ENCODE measurements around the gene ATP8A1.
"Not testable (repeated sequence)": the region's sequence is repeated elsewhere in the genome, so short reads cannot be mapped to it uniquely, and the experiment has no call there.

The ATP8A1 gene

DNA sequence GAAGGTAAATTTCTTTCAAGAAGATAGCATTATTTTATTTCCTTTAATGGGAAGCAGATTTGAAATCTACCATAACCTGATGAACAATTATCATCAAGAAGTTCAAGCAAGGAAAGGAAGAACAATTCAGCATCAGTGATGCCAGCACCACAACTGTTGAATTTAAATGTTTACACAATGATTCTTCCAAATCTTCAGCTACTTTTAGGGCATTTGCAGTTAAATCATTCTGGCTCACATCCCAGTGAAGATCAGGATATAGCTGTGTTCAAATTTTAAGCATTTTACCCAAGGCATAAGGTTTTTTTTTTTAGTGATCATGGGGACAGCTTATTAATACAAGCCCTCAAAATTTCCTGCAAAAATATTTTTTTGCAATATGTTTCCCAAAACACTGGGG, 146.7 kb downstream of the ATP8A1 start:
- DNase-seq (ENCODE audit: low read depth, low spot score) = no peak

DNA sequence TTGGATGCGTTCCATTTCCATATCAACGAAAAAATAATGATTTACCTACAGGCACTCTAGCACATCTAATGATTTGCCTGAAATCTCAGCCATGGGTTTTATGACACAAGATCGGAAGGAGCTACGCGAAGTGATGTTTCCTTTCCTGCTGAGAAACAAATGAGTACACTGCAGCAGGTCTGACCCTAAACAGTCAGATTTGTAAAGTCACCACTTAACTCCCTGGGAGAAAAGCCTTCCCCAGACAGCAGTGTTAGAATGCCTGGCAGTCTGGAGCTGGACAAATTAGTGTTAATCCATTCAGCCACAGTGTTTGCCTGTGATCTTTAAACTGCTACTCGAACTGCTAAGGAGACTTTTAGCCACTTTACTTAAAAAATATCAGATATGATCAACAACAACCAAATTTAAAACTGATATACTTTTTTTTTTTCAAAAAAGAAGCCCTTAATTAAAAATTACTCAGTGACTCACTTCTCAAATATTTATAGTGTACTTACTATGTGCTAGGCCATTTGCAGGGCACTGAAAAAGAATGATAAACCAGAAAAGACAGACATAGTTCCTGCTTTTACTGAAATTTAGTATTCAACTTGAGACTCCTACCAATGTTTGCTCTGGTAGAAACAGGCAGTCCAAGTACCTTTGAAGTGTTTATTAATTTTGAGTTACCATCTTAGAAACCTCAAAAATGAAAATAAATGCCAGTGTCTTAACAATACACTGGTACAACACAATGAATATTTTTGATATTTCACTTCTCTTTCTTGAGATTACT, 155.1 kb downstream of the ATP8A1 start:
- no peak for DNase-seq (ENCODE audit: low read depth, low spot score)

DNA sequence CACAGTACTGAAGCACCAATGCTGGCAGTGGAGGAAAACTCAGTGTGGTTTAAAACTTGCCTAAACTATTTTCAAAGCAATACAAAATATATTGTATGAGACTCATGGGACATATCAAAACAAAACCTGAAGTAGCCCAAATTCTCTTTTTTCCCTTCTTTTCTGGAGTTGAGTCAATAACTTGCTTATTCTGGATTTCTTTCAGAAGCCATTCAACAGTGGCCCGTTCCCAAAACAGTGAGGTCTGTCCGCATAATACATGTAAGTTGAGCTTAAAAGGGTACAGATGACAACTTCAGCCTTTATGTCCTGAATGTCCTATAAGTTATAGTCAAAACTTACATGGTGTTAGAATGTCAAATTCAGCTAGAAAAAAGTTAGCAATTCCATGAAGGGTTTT, 158.9 kb downstream of the ATP8A1 start:
- no peak for DNase-seq (ENCODE audit: low read depth, low spot score)

DNA sequence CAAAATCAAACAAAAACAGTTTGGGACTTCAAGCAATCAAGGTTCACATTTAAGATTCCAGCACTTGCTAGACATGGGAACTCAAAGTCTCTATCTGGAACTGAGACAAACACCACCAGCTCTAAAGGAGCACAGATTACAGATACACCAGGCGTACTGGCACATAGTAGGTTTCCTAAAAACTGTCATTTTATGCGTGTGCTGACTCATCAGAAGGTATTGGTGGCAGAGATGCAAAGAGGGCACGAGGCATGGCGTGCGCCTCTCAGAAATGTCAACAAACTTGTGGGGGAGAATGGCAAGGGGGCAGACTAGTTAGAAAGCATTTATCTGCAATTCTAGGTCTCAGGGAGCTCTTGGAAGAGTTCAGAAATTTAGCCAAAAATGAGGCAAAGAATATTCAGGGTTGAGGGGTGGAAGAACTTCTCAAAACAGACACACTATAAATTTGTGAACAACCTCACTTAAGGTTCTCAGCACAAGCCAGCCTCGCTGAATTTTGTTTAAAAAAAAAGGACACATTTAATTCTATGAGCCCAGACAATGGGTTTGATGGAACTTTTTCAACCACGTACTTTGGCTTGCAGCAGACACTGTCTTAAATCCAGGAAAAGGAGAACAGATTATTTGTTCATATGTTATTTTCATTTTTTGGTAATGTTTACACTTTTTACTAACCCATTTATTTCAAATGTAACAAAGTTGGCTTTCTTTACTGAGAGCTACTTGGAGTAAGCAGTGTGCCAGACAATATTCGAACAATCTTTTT, 159.6 kb downstream of the ATP8A1 start:
- no peak for DNase-seq (ENCODE audit: low read depth, low spot score)

DNA sequence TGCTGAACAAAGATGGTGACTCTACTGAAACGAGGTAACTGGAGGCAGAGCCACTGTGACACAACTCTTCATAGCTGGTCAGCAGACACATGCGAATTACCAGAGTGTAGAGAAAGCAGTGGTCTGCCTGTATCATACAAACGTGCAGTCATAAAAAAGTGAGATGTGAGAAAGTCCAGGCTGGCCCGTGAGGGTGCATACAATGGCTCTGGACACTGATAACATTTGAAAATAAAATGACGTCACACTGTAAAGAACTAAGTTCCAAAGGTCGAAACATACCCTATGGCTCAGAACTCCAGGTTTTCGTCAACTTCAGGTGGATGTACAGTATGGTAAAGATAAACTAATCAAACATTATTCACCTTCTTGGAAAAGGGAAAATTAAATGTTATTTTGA, 163.9 kb downstream of the ATP8A1 start:
- no peak for DNase-seq (ENCODE audit: low read depth, low spot score)

DNA sequence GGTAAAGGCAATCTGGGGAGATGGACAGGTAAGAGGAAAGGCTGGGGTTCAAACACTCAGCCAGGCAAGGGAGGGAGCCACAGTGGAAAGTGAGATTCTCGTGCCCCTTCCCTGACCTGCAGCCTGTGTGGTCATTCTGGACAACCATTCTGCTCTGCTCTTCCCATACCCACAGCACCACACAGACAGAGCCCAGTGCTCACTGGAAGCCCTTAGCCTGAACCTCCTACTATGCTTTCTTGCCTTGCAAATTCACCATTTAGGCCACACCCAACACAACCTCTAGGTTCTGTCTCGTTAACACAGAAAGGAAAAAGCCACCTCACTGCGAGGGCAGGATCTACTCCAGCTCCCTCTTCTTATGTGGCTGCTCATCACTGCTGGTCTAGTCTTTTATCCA, 166.9 kb downstream of the ATP8A1 start:
- no peak for DNase-seq (ENCODE audit: low read depth, low spot score)

DNA sequence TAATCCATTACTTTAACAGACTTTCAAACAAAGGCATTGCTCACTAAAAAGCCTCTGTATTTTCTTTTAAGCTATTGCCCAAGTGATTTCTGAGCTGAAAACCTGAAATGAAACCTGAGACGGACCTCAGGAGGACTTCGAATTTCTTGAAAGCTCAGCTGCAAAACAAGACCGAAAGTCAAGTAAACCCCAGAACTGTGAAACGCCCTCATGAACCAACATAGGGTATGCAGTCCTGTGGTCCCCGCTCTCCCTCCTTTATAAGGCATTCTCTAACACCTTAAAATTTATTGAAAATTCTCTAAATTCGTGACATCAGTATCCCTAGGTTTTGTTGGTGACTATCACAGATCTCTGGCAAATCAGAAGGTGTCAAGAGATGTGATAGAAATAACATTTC, 167.8 kb downstream of the ATP8A1 start:
- no peak for DNase-seq (ENCODE audit: low read depth, low spot score)

DNA sequence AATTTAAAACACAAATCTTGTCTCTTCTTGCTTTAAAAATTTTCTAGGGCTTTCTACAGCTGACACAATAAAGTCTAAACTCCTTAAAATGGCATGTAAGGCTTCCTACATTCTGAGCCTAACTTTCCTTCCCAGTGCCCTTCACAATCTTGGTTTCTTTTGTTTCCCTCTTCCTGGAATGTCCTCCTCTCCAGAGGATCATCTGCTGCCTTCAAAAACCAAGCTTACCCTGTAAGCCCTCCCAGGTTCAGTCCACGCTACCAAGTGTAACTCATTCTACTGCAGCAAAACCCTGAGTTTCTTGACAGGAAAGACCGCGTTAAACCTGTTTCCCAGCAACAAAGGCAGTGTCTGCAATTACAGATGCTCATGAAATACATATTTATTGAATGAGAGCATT, 168.4 kb downstream of the ATP8A1 start:
- DNase-seq (ENCODE audit: low read depth, low spot score) = no peak

DNA sequence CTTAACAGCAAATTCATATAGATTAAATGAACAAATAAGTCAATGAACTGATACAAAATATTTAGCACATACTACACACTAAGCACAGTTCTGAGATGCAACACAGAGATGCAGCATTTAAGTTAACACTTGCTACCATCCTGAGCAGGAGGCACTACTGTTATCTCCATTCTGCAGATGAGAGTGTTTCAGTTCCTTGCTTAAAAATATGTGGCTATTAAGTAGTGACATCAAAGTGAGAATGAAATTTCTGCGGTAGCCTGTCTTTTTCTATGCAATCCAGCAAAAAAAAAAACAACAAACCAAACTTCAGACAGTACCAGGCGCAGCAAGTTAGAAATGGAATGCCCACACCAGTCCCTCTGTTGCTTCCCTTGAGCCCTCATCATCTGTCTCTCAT, 168.8 kb downstream of the ATP8A1 start:
- DNase-seq (ENCODE audit: low read depth, low spot score) = no peak

DNA sequence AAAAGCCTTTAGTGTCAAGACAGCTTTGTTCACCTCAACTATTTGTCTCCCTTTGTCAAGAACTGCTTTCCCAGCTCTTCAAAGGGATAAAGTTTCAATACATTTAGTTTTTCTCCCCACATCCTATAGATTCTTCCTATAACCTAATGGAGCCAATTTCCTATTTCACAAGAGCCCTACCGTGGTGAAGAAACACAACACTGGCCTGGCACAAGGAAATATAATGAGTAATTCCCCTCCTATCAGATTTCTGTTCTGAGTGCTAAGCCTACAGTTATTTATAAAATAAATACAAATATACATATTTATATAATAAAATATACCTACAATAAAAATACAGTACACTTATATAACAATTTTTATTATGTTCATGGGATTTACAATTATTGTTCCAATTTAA, 169.7 kb downstream of the ATP8A1 start:
- no peak for DNase-seq (ENCODE audit: low read depth, low spot score)

DNA sequence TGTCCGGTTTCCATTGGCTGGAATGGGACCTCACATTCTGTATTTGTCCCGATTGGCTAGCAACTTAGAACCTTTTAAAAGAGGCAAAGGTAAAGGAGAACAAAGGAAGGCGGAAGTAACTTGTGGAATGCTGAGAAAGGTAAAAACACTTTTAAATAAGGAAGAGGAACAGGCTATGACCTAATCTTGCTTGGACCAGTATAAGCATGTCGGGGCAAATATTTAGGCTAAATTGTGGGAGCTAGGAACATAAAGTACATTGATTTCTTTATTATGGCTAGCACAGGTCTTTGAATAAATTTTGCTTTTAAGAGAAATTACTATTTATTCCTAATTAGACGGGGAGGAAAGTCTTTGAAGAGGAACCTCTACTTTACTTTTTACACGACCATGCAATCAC, 170.7 kb downstream of the ATP8A1 start:
- DNase-seq (ENCODE audit: low read depth, low spot score) = not testable (repeated sequence)

DNA sequence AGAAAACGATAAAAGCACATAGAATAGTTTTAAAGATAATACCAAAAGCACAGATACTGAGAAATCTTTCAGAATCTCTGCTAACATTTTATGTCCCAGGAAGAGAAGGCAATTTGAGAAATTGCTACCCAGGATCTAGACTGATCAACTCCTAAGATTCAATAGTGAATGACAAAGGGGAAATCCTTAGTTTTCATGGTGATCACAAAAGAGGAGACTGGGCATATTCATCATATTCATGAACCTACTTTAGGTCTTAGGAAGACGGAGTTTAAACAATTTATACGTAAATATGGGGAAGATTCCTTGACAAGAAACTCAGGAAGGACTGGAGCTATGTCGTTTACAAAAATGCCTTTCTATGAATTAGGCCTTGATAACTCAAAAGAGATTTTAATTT, 172.3 kb downstream of the ATP8A1 start:
- DNase-seq (ENCODE audit: low read depth, low spot score) = no peak

DNA sequence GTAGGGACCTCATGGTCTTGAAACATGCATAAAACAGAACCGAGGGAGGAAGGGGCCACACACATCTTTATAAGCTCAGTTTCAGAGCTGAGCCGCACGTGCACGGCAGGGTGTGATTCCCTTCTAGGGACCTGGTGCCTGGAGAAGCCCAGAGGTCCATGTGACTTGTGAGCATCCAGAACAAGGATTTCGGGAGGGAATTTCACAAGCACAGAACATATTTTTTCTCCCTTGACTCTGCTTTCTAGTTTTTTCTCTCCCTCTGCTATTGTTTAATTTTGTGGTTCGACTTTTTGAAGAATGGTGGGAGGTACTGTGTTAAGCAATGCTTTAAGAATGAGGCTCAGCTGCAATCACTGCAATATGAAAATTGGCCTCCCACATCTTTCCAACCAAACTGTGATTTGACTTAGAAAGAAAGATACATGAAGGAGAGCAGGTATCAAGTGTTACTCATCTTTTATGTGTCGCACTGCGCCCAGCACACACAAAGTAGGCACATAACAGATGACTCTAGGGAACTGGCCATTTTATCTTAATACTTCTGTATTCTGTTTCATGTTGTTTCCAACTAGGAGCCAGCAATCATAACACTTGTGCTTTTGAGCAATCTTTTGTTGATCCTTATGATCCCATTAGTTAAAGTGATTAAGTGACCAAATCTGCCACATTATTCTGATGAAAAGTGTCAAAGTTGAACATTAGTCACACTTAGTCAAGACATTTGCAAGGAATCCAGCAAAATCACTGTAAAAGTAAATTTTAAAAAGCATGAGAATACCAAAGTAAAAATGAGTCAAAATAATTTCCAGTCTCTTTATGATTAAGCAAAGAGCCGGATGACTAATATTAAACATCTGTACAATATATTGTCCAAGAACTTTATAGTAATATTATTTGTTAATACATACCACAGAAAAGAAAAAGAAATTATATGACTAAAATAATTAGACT, 173.2 kb downstream of the ATP8A1 start:
- no peak for DNase-seq (ENCODE audit: low read depth, low spot score)

DNA sequence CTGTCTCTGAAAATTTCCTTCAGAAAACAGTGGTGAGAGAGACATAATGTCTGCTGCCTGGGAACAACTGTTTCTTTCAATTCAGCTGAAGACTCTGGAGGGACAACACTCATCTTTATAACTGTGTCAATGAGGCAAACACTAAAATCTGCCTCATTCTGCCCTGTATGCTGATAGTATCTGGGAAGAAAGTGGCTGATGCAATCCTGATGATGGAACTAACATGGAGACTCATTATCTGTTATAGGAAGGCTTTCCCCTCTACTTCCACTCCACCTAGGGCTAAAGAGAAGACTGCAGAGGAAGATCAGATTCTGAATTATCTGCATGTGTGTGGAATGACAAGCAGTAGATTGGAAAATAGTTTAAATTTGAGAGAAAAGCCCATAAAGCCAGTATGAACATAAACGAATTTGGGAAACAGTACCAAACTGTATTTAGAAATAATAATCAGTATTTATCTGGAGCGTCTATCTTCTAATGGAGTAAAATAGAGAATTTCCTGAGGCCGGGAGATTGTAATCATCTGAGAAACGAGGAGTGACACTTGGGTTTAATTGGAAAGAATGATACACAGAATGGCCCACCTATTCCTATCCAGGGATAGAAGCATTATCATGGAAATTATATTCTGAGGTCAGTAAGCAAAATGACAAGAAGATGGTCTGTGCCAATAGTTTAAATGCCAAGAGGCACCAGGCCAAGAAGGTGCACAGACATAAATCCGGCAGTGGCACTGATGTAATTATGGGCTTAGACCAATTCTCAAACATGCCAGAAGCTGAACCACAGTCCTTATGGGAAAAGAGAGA, 174.2 kb downstream of the ATP8A1 start:
- DNase-seq (ENCODE audit: low read depth, low spot score) = no peak

DNA sequence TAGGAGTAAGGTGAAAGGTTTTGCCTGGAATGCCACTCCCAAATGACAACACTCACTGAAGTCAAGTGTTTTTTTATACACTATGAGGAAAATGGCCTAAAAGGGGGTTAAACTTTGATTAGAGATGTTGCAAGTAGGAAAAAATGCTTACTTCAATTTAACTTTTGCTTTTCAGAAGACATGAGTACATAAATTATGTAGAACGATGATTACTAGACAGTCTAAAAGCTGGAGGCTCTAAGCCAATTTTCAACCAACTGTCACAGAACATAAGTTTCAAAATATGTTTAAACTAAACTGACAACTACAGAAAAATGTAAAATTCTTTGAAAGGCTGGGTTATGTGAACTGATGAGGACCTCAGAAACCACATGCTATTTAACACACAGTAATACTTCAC, 176.2 kb downstream of the ATP8A1 start:
- no peak for DNase-seq (ENCODE audit: low read depth, low spot score)

DNA sequence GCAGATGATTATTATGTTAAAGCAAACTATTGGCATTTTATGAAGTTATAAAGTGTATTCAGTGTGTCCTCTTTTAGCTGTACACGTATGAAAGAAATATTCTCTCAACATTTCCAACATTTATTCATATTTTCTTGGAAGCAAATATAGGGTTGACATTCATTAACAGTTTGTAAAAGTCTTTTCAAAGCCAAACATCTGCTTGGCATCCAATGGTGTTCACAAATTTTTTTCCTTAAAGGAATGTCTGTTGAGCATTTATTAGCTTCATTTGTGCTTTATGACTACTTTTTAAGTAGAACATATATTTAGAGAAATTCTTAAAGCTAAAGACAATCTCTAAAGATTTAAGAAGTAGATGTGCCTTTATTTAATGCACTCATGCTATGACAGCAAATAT, 176.6 kb downstream of the ATP8A1 start:
- no peak for DNase-seq (ENCODE audit: low read depth, low spot score)

DNA sequence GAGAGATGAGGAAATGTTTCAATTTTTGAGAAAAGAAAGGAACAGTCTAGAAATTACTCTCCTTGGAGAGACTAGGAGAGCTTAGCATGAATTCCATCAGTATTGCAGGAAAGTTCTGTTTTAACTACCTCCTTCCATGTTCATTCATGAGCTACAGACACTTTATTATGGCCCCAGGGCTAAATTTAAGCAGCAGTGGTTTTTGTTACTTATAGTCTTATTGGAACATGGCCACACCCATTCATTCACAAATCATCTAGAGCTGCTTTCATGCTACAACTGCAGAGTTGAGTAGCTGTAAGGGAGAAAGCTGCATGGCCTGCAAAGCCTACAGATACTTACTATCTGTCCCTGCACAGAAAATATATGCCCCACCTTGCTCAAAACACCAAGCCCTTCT, 178.0 kb downstream of the ATP8A1 start:
- DNase-seq (ENCODE audit: low read depth, low spot score) = no peak

DNA sequence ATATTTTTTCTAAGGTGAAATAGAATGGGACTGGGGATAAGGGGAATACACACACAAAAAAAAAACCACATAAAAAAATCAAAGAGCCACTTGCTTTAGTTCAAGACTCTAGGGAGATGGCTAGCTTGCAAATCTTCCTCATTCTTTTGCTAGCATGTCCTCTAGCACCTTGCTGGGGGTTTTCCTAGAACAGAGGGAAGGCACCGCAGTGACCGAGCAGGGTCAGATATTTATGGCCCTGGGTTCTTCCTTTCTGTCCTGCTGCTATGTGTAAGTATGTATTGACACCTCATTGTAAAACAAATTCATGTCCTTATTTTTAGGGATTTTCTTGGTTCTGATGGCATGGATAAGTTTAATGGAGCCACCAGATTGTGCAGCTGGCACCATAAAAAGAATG, 178.4 kb downstream of the ATP8A1 start:
- no peak for DNase-seq (ENCODE audit: low read depth, low spot score)

DNA sequence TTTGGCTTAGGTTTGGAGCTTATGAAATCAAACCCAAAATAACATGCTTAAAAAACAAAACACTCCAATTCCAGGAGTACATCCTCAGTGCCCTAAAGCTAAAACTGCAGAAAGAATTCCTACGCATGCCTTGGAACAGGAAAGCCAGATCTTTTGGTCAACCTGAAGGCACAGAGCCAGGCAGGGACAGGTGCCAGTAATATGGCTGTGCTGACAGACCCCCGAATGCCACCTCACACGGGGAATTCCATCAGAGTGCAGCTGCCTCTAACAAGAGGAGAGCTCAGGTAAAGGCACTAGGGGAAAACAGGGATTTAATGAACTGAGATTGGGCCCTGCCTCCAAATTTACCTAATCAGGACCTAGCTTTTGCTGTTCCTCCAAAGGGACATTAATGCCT, 182.5 kb downstream of the ATP8A1 start:
- no peak for DNase-seq (ENCODE audit: low read depth, low spot score)

DNA sequence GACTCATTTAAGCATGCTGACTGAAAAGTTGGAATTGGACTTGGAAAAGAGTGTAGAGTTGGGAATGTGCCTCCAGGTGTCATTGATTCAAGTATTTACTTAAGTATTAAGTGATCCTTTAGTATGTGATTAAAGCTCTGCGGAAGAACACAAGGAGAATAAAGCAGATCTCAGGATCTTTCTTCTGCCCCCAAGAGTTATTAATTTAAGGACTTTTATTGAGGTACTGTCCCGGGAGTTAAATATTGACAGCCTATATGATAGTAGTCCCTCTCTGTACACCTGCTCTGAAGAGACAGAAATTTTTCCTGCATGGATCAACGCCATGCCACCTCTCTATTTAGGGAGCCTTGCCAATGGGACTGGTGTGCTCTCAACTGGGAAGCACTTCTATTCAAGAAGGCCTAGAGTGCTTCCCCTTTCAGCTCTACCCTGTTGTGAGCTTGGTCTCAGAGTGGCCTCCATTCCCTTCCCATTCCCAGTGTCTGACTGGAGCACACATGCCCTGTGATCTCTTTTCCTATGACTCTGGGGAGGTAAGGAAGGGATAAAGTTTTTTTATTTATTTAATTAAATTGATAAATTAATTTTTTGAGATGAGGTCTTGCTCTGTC, 183.7 kb downstream of the ATP8A1 start:
- no peak for DNase-seq (ENCODE audit: low read depth, low spot score)

DNA sequence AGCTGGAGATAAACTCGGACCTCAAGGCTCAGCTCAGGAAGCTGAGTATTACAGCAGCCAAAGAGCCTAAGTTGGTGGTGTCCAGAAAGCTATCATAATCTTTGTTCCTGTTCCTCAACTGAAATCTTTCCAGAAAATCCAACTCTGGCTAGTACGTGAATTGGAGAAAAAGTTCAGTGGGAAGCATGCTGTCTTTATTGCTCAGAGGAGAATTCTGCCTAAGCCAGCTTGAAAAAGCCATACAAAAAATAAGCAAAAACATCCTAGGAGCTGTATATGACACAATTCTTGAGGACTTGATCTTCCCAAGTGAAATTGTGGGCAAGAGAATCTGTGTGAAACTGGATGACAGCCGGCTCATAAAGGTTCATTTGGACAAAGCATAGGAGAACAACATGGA, 185.0 kb downstream of the ATP8A1 start:
- no peak for DNase-seq (ENCODE audit: low read depth, low spot score)

Measured in smooth muscle cell of the brain vasculature (primary cell).